Measurements from ENCODE around the gene CPLX3.
"Not testable (repeated sequence)": the region's sequence is repeated elsewhere in the genome, so short reads cannot be mapped to it uniquely, and the experiment has no call there.

Gene CPLX3

GRCh38 chr15:74826364-74826819 is at the start of gene CPLX3:
Gene CPLX3, plus strand, starts transcription at chr15:74826627. Its CDS starts 77 bp downstream, at chr15:74826704.
- DNase-seq = peak; percentile 46

GRCh38 chr15:74776821-74777768 is 49.3 kb upstream of the CPLX3 start:
- DNase-seq = peak; percentile 61

- peak; percentile 11 for DNase-seq
These were observed 48.4 kb upstream of the CPLX3 start for GRCh38 chr15:74777769-74778598.

GRCh38 chr15:74778599-74778970 is 47.8 kb upstream of the CPLX3 start:
- DNase-seq = no peak

- DNase-seq = no peak
These were observed 47.2 kb upstream of the CPLX3 start for GRCh38 chr15:74779162-74779648.

GRCh38 chr15:74780523-74781430 is 45.6 kb upstream of the CPLX3 start:
- peak; percentile 57 for DNase-seq

- DNase-seq = peak; percentile 82
These were observed 44.8 kb upstream of the CPLX3 start, which contains the start of gene CSK for GRCh38 chr15:74781431-74782258. Gene CSK, plus strand, starts transcription at chr15:74782080. Its CDS starts 16,218 bp downstream, at chr15:74798298.

- peak; percentile 69 for DNase-seq
These were observed 44.0 kb upstream of the CPLX3 start for GRCh38 chr15:74782259-74783071.

GRCh38 chr15:74783072-74783807 is 43.2 kb upstream of the CPLX3 start:
- DNase-seq = peak; percentile 62

GRCh38 chr15:74783808-74784175 is 42.6 kb upstream of the CPLX3 start:
- DNase-seq = peak; percentile 28

GRCh38 chr15:74784426-74785193 is 41.8 kb upstream of the CPLX3 start:
- peak; percentile 47 for DNase-seq

- DNase-seq = peak; percentile 64
These were observed 41.0 kb upstream of the CPLX3 start for GRCh38 chr15:74785194-74786032.

- DNase-seq = not testable (repeated sequence)
These were observed 40.3 kb upstream of the CPLX3 start for GRCh38 chr15:74786081-74786480.

- peak; percentile 29 for DNase-seq
These were observed 39.8 kb upstream of the CPLX3 start for GRCh38 chr15:74786551-74787165.

GRCh38 chr15:74787251-74788041 is 39.0 kb upstream of the CPLX3 start:
- peak; percentile 96 for DNase-seq

- no peak for DNase-seq
These were observed 38.3 kb upstream of the CPLX3 start for GRCh38 chr15:74788042-74788682.

All from activated CD4-positive, alpha-beta T cell treated with anti-CD3 and anti-CD28 coated beads for 48 hours (primary cell).